A549 (cell line): ENCODE data around the gene BCL2L1. TPM values are rescaled to one million over a fixed set of nuclear protein-coding genes. Genes with fewer than 3 reads are reported as not detected.
A peak's percentile ranks its signal among the peaks of the same experiment; 100 is the strongest.

Experiments
- ATAC-seq, 2 experiments: fragments of 200-7000 bp in 1 of 2; fragments of >200 bp in 1 of 2; cut with Nextera tagmentation in 1 of 2; cut with Tn5 transposase in 1 of 2; 3 replicates each; pipeline versions ENCODE4 v1.8.0 to v1.9.1; 2018 to 2020; ENCODE audit warnings: mild to moderate bottlenecking in 1 of 2, moderate library complexity in 1 of 2
- CTCF ChIA-PET: fragments of 300-600 bp; sonication (Branson Sonifier 250); formaldehyde crosslinking; extraction: SDS; loops from one replicate; lab custom pipeline; 2021; ENCODE audit warnings: antibody characterized with exemption, inconsistent platforms; lab: Yijun Ruan, JAX
- POLR2A ChIA-PET: fragments of 350-600 bp; formaldehyde crosslinking; extraction: SDS; loops from one replicate; lab custom pipeline; 2021; ENCODE audit warnings: antibody characterized with exemption, inconsistent platforms; lab: Yijun Ruan, JAX
- DNase-seq, 2 experiments: peaks; one replicate each; pipeline versions ENCODE4 v3.0.0 to v3.0.0-alpha.2; 2011 to 2016; ENCODE audit warnings: low read depth in 1 of 2, low spot score in 1 of 2
- FAIRE-seq: peaks from 2 replicates; lab custom pipeline; 2011; peaks lifted over from hg19 to GRCh38; lab: Jason Lieb, UNC
- H3K27ac ChIP-seq, 2 experiments: fragments of >200 bp; sonication (Bioruptor Twin); formaldehyde crosslinking; 3 replicates each; pipeline ENCODE4 v1.5.1; 2016 to 2017
- H3K4me1 ChIP-seq: fragments of >200 bp; sonication (Bioruptor Twin); formaldehyde crosslinking; 3 replicates; pipeline ENCODE4 v1.6.1; 2016
- H3K4me2 ChIP-seq: fragments of >200 bp; sonication (Bioruptor Twin); formaldehyde crosslinking; 3 replicates; pipeline ENCODE4 v1.6.1; 2016
- H3K4me3 ChIP-seq: fragments of >200 bp; sonication (Bioruptor Twin); formaldehyde crosslinking; 3 replicates; pipeline ENCODE4 v1.5.1; 2016
- H3K9me3 ChIP-seq: fragments of >200 bp; sonication (Bioruptor Twin); formaldehyde crosslinking; 3 replicates; pipeline ENCODE4 v1.6.1; 2016
- EHMT2 ChIP-seq: fragments of 200-600 bp; sonication (generic); IDR thresholded peaks from 2 replicates; pipeline ENCODE4 v1.6.1; 2016; ENCODE audit warnings: antibody characterized with exemption, low read depth, mild to moderate bottlenecking, moderate library complexity
- ESRRA ChIP-seq: fragments of 150-350 bp; IDR thresholded peaks from 2 replicates; pipeline ENCODE4 v1.6.1; 2014; ENCODE audit warnings: mild to moderate bottlenecking, low read length, borderline replicate concordance
- FOSB ChIP-seq: fragments of 250-450 bp; sonication (Bioruptor Pico); IDR thresholded peaks from 2 replicates; pipeline ENCODE4 v1.5.0; 2020; ENCODE audit warnings: mild to moderate bottlenecking, moderate library complexity
- FOSL2 ChIP-seq, 2 experiments: fragments of 450-650 bp in 1 of 2; fragments of >200 bp in 1 of 2; sonication (Bioruptor Twin) in 1 of 2; formaldehyde crosslinking; IDR thresholded peaks; 2 replicates each; pipeline versions ENCODE4 v1.5.0 to v1.6.1; 2016 to 2020; ENCODE audit warnings: mild to moderate bottlenecking in 1 of 2, moderate library complexity in 1 of 2
- GATA3 ChIP-seq: IDR thresholded peaks from 2 replicates; pipeline ENCODE4 v1.6.1; 2012; ENCODE audit warnings: borderline replicate concordance
- HES2 ChIP-seq: fragments of >200 bp; sonication (Bioruptor Twin); formaldehyde crosslinking; IDR thresholded peaks from 2 replicates; pipeline ENCODE4 v1.6.1; 2016
- HOXB5 ChIP-seq: fragments of 250-450 bp; sonication (Bioruptor Pico); IDR thresholded peaks from 2 replicates; pipeline ENCODE4 v1.5.0; 2020; ENCODE audit warnings: mild to moderate bottlenecking, moderate library complexity
- JUN ChIP-seq, 2 experiments: fragments of >200 bp; sonication (Bioruptor Twin); formaldehyde crosslinking; IDR thresholded peaks; 2 replicates in 1 of 2; 3 replicates in 1 of 2; pipeline ENCODE4 v1.6.1; 2016 to 2017
- JUNB ChIP-seq: fragments of >200 bp; sonication (Bioruptor Twin); formaldehyde crosslinking; IDR thresholded peaks from 2 replicates; pipeline ENCODE4 v1.6.1; 2016
- MYC ChIP-seq: IDR thresholded peaks from 2 replicates; pipeline ENCODE4 v1.6.1; 2012; ENCODE audit warnings: mild to moderate bottlenecking, inconsistent platforms, low read length, improper control_type of control experiment, borderline replicate concordance
- NFE2L2 ChIP-seq: fragments of 150-350 bp; conservative IDR thresholded peaks from 2 replicates; pipeline ENCODE4 v1.6.1; 2014; ENCODE audit warnings: low read length
- POLR2A ChIP-seq: IDR thresholded peaks from 2 replicates; pipeline ENCODE4 v1.6.1; 2012; ENCODE audit warnings: mild to moderate bottlenecking, low read length
- RCOR1 ChIP-seq: fragments of 150-350 bp; IDR thresholded peaks from 2 replicates; pipeline ENCODE4 v1.6.1; 2014; ENCODE audit warnings: antibody characterized with exemption, low read length, low read depth
- REST ChIP-seq: fragments of 200-600 bp; sonication (generic); IDR thresholded peaks from 2 replicates; pipeline ENCODE4 v1.6.1; 2016; ENCODE audit warnings: antibody characterized with exemption, mild to moderate bottlenecking, moderate library complexity
- RFX5 ChIP-seq: fragments of 450-650 bp; IDR thresholded peaks from 2 replicates; pipeline ENCODE4 v1.7.1; 2014; ENCODE audit warnings: antibody characterized with exemption, mild to moderate bottlenecking, moderate library complexity
- RNF2 ChIP-seq: fragments of 200-600 bp; sonication (generic); IDR thresholded peaks from 2 replicates; pipeline ENCODE4 v1.6.1; 2016; ENCODE audit warnings: low read depth, mild to moderate bottlenecking, antibody characterized with exemption, moderate library complexity, borderline replicate concordance
- SMC3 ChIP-seq: fragments of >200 bp; sonication (Bioruptor Twin); formaldehyde crosslinking; IDR thresholded peaks from 3 replicates; pipeline ENCODE4 v1.6.1; 2018; ENCODE audit warnings: inconsistent platforms
- ZNF302 ChIP-seq: fragments of 250-450 bp; sonication (Bioruptor Pico); IDR thresholded peaks from 2 replicates; pipeline ENCODE4 v1.9.0; 2021; ENCODE audit warnings: inconsistent platforms, mild to moderate bottlenecking, moderate library complexity
- WGBS: methylation state at CpG from one replicate; pipeline ENCODE4 v1.1.6; 2017; ENCODE audit errors: missing lambda C conversion rate; 5-methylcytosine and 5-hydroxymethylcytosine counted together
- polyA plus RNA-seq, 4 experiments: library from polyadenylated mRNA; depleted of rRNA in 3 of 4; stranded (reverse); fragments of >200 nt; fragmentation: RNase III in 1 of 4; extraction: RNeasy Plus Mini Kit Qiagen cat#74134 plus additional on column Dnase treatment in 1 of 4; gene quantifications; 2 replicates in 3 of 4; 3 replicates in 1 of 4; pipeline ENCODE4 v1.2.3, GENCODE V29; 2011 to 2017
- TF ChIP-seq, protein P1 (sequence below): fragments of 250-450 bp; sonication (Bioruptor Pico); IDR thresholded peaks from 2 replicates; pipeline ENCODE4 v1.5.0; 2020; ENCODE audit warnings: low read depth, mild to moderate bottlenecking, moderate library complexity

The BCL2L1 gene
- polyA plus RNA-seq, 2 of the 4 experiments (the other 2 are of a cell fraction) = 154 to 178 TPM

DNA sequence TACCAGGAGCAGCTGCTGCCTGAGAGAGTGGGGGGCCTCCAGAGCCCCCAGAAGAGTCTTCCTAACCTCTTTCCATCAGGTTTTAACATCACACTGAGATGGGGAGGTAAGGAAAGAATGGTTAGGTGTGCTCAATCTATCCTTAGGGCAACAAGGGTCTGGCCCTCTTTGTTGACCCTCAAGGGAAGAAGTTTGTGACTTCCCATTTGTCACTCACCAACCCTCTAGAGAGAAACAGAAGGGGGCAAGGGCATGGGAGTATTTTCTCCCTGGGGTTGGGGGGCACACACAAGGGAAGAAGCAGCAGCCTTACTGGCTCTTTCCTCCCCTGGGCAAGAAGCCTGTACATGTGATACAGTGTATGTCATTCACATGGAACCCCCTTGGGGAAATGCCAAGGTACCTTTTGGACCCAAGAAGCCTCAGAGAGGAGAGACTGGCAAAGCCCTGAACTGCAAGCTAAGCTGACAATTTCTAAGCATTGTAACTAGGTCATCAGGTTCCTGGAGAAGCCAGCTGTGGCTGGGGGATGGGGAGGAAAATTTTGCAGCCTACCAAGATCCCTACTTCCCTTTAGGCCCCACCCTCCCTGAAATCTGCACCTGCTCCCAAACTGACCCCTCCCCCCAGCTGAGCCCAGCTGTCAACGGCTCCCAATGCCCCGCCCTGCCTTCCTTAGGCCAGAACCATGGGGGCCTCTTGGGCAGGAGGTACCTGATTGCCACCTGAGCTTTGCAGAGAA is 14.5 kb downstream of the BCL2L1 start:
- POLR2A ChIA-PET = interaction anchor here (1.1 to 2.2 kb wide), 4 partner anchors 12 to 46 kb away, joined by 4 to 11 read pairs (median 6); partner anchors contain the start of gene BCL2L1
- Histone ChIP-seq H3K4me3 (no peak overlapping the region), H3K9me3 (no peaks in the 10 kb centered on the region), H3K4me1 (peaks cover 94% of the 10 kb centered on the region), H3K27ac (peak overlapping the region; percentile 89 to 95)
- 33% methylated on average over 2 of the region's 2 CpGs for WGBS
- TF ChIP-seq ZNF302 (CRISPR knock-in tag) = no peak
- TF ChIP-seq FOSB (CRISPR knock-in tag) = no peak
- TF ChIP-seq EHMT2 = no peak
- no peak for TF ChIP-seq JUNB
- TF ChIP-seq REST = no peak
- no peak for TF ChIP-seq ESRRA
- no peak for TF ChIP-seq GATA3
- TF ChIP-seq HOXB5 (CRISPR knock-in tag) = no peak
- TF ChIP-seq, protein P1, sequence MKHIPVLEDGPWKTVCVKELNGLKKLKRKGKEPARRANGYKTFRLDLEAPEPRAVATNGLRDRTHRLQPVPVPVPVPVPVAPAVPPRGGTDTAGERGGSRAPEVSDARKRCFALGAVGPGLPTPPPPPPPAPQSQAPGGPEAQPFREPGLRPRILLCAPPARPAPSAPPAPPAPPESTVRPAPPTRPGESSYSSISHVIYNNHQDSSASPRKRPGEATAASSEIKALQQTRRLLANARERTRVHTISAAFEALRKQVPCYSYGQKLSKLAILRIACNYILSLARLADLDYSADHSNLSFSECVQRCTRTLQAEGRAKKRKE (CRISPR knock-in tag) = no peak
- TF ChIP-seq JUN (IDR thresholded peaks at IDR 0.05) = no peak; a peak in 2 of 5 replicates
- TF ChIP-seq SMC3 = no peak
- TF ChIP-seq, all 56 proteins: peak for 0
- CTCF ChIA-PET = interaction anchor here (1.3 to 12.5 kb wide), 4 partner anchors 14 to 75 kb away, joined by 5 to 167 read pairs (median 10); partner anchors contain the start of gene BCL2L1
- DNase-seq = peak in 1 of 2 experiments; percentile 62
- peak in 1 of 2 experiments; percentile 3; a peak in 1 of 6 replicates for ATAC-seq
- no peak for FAIRE-seq
- peak overlapping the region; percentile 42 for H3K4me2 ChIP-seq

DNA sequence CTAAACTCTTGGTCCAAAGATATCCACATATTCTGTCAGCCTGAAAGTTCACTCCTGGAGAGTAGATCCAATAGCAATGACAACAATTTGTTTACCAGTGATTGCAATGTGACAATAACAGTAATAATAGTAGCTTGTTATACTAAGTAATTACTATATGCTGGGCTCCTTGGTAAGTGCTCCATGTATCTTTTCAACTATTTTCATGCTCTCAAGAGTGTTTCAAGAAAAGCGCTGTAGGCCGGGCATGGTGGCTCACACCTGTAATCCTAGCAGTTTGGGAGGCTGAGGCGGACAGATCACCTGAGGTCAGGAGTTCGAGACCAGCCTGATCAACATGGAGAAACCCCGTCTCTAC is 15.4 kb downstream of the BCL2L1 start:
- peaks cover 95% of the 10 kb centered on the region for H3K4me1 ChIP-seq
- peak overlapping the region; percentile 69 for H3K4me2 ChIP-seq
- H3K9me3 ChIP-seq = no peaks in the 10 kb centered on the region
- DNase-seq (no peak), FAIRE-seq (no peak), ATAC-seq (no peak)
- no peak overlapping the region for H3K4me3 ChIP-seq
- peak overlapping the region; percentile 89 to 95 for H3K27ac ChIP-seq
- 94% methylated on average over 5 of the region's 5 CpGs for WGBS
- CTCF ChIA-PET = interaction anchor here (1.2 to 12.5 kb wide), 6 partner anchors 9 to 95 kb away, joined by 3 to 167 read pairs (median 8); partner anchors contain the start of gene BCL2L1
- TF ChIP-seq RCOR1 (no peak), MYC (no peak), NFE2L2 (no peak), RNF2 (no peak), RFX5 (no peak), FOSL2 (IDR thresholded peaks at IDR 0.05) (no peak), FOSL2 (CRISPR knock-in tag; IDR thresholded peaks at IDR 0.05) (no peak), POLR2A (no peak), HES2 (no peak)
- TF ChIP-seq, protein P1 (CRISPR knock-in tag) = no peak
- TF ChIP-seq, all 56 proteins: peak for 0
- POLR2A ChIA-PET = interaction anchor here (1.1 to 3.4 kb wide), 5 partner anchors 10 to 45 kb away, joined by 4 to 30 read pairs (median 11); partner anchors contain the start of gene BCL2L1
